Brain microvascular endothelial cell (primary cell): ENCODE measurements around the gene CENPP.
"Not testable (repeated sequence)": the region's sequence is repeated elsewhere in the genome, so short reads cannot be mapped to it uniquely, and the experiment has no call there.

Source experiments
- DNase-seq: peaks from one replicate; pipeline ENCODE4 v3.0.0-alpha.2; 2020
- H3K27ac ChIP-seq: fragments of 250-450 bp; sonication (Bioruptor Pico); 2 replicates; pipeline ENCODE4 v1.5.1; 2020; ENCODE audit warnings: mild to moderate bottlenecking, moderate library complexity
- H3K27me3 ChIP-seq: fragments of 250-450 bp; sonication (Bioruptor Pico); replicated peaks from 2 replicates; pipeline ENCODE4 v1.5.1; 2020; ENCODE audit warnings: mild to moderate bottlenecking
- H3K36me3 ChIP-seq: fragments of 250-450 bp; sonication (Bioruptor Pico); replicated peaks from 2 replicates; pipeline ENCODE4 v1.5.1; 2020; ENCODE audit warnings: mild to moderate bottlenecking
- H3K4me3 ChIP-seq: 2 replicates; pipeline ENCODE4 v1.5.1; 2011; ENCODE audit warnings: low read depth, mild to moderate bottlenecking, control low read depth, low read length, moderate library complexity
- in situ Hi-C: cut with HindIII; loops from 2 replicates; pipeline ENCODE4 v1.10.0; 2017; ENCODE audit warnings: low sequenced_read_pairs, low pct_ligation_motif_present
- TF ChIP-seq, protein P1 (sequence below): IDR thresholded peaks from 2 replicates; pipeline ENCODE4 v1.5.1; 2011; ENCODE audit warnings: low read depth, mild to moderate bottlenecking, moderate library complexity, low read length, control low read depth, inconsistent platforms; ENCODE audit errors: missing control alignments

The CENPP gene

DNA sequence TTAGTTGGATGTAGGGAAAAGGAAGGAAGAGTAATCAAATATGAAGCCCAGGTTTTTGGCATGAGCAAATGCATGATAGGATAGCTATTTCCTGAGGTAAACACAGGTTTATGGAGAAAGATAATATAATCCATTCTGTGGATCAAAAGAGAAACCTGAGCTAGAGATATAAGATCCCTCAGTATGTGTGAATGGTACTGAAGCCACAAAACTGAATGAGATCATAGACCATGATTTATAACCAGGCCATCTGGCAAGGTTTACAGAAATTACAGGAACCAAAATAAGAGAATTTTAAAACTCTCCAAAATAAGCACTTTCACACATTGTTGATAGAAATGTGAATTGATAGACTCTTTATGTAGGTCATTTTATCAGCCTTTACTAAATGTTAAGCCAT lies 238.8 kb downstream of the CENPP start:
- no peak for DNase-seq
- no peak overlapping the region for H3K4me3 ChIP-seq
- H3K27ac ChIP-seq = no peak overlapping the region
- in situ Hi-C loops = no loop called here
- TF ChIP-seq, protein P1, sequence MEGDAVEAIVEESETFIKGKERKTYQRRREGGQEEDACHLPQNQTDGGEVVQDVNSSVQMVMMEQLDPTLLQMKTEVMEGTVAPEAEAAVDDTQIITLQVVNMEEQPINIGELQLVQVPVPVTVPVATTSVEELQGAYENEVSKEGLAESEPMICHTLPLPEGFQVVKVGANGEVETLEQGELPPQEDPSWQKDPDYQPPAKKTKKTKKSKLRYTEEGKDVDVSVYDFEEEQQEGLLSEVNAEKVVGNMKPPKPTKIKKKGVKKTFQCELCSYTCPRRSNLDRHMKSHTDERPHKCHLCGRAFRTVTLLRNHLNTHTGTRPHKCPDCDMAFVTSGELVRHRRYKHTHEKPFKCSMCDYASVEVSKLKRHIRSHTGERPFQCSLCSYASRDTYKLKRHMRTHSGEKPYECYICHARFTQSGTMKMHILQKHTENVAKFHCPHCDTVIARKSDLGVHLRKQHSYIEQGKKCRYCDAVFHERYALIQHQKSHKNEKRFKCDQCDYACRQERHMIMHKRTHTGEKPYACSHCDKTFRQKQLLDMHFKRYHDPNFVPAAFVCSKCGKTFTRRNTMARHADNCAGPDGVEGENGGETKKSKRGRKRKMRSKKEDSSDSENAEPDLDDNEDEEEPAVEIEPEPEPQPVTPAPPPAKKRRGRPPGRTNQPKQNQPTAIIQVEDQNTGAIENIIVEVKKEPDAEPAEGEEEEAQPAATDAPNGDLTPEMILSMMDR = no peak
- H3K27me3 ChIP-seq = no peaks in the 10 kb centered on the region
- no peaks in the 10 kb centered on the region for H3K36me3 ChIP-seq

DNA sequence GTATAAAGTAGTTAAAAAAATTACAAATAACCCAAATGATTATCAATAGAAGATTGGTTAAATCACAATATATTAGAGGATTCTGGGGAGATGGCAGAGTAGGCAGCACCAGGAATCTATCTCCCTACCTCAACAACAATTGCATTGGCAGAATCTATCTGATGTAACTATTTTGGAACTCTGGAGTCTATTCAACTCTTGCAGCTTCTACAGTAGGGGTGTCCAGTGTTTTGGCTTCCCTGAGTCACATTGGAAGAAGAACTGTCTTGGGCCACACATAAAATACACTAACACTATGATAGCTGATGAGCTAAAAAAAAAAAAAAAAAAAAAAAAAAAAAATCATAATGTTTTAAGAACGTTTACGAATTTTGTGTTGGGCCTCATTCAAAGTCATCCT lies 239.2 kb downstream of the CENPP start:
- H3K36me3 ChIP-seq = no peaks in the 10 kb centered on the region
- H3K4me3 ChIP-seq = no peak overlapping the region
- in situ Hi-C loops = no loop called here
- no peak overlapping the region for H3K27ac ChIP-seq
- DNase-seq = no peak
- TF ChIP-seq, protein P1 = no peak
- no peaks in the 10 kb centered on the region for H3K27me3 ChIP-seq

DNA sequence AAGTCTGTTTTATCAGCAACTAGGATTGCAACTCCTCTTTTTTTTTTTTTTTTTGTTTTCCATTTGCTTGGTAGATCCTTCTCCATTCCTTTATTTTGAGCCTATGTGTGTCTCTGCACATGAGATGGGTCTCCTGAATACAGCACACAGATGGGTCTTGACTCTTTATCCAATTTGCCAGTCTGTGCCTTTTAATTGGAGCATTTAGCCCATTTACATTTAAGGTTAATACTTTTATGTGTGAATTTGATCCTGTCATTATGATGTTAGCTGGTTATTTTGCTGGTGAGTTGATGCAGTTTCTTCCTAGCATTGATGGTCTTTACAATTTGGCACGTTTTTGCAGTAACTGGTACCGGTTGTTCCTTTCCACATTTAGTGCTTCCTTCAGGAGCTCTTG lies 246.1 kb downstream of the CENPP start:
- H3K27ac ChIP-seq, H3K36me3 ChIP-seq, H3K4me3 ChIP-seq, H3K27me3 ChIP-seq, DNase-seq, in situ Hi-C loops: not testable (repeated sequence)

DNA sequence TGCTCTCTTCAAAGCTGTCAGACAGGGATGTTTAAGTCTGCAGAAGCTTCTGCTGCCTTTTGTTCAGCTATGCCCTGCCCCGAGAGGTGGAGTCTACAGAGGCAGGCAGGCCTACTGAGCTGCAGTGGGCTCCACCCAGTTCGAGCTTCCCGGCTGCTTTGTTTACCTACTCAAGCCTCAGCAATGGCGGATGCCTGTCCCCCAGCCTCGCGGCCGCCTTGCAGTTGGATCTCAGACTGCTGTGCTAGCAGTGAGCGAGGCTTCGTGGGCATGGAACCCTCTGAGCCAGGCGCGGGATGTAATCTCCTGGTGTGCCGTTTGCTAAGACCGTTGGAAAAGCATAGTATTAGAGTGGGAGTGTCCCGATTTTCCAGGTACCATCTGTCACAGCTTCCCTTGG lies 247.9 kb downstream of the CENPP start:
- in situ Hi-C loops, DNase-seq, H3K27ac ChIP-seq, H3K36me3 ChIP-seq, H3K27me3 ChIP-seq, H3K4me3 ChIP-seq: not testable (repeated sequence)

DNA sequence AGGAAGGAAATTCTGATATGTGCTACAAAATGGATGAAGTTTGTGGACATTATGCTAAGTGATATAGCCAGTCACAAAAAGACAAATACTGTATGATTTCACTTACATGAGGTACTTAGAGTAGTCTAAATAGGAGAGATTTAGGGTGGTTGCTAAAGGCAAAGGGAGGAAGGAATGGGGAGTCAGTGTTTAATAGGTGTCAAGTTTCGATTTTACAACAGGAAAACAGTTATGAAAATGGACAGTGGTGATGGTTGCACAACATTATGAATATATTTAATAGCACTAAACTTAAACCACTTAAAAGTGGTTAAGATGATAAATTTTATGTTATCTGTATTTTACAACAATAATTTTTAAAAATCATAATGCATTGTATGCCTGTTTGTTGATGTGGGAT lies 250.4 kb downstream of the CENPP start:
- no peak overlapping the region for H3K27ac ChIP-seq
- no peaks in the 10 kb centered on the region for H3K27me3 ChIP-seq
- no peak overlapping the region for H3K4me3 ChIP-seq
- TF ChIP-seq, protein P1 = no peak
- no peaks in the 10 kb centered on the region for H3K36me3 ChIP-seq
- no peak for DNase-seq
- in situ Hi-C loops = no loop called here

DNA sequence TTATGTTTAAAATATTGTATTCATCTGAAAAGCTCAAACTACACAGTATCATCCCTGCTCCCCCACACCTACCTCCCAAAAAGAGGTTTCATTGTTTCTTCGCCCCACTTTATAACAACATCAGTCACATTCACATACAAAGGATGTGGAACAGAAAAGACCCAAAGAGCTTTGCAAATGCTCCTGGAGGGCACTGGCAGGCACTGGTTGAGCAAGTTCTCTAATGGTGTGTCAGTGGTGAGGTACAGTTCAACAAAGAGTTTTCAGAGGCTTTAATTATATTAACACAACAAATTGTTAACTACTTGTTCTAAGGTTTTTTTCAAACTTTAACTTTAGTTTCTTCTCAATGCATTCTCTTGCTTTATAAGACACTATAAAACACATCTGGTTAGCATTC lies 264.2 kb downstream of the CENPP start:
- no peak for DNase-seq

DNA sequence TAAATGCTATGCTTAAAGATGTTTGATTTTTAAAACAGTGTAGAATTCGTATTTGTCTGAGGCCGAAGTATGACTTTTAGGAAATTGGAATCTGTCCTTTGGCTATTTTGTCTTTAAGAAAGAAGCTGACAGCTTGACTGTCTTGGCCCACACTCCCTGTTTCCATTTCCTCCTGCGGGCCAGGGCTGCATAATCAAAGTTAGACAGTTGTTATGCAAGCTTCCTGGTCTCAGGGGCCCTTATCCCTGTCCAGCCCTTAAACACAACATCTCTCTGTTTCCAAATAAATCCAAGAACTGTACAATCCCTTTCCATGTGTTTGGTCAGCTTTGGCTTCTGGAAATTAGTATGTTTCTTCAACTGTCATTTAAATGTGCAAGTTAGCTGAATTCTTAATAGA lies 264.6 kb downstream of the CENPP start:
- H3K27ac ChIP-seq = no peak overlapping the region
- TF ChIP-seq, protein P1 = no peak
- H3K36me3 ChIP-seq = no peaks in the 10 kb centered on the region
- H3K27me3 ChIP-seq = no peaks in the 10 kb centered on the region
- in situ Hi-C loops = no loop called here
- H3K4me3 ChIP-seq = no peak overlapping the region
- DNase-seq = no peak

More for the DNA sequence above, 264.2 kb downstream of the CENPP start:
- Histone ChIP-seq H3K27me3 (no peaks in the 10 kb centered on the region), H3K27ac (no peak overlapping the region), H3K36me3 (no peaks in the 10 kb centered on the region), H3K4me3 (no peak overlapping the region)
- in situ Hi-C loops = no loop called here
- TF ChIP-seq, protein P1 = no peak
